ENCODE data around the gene L3MBTL3. TPM values are rescaled to one million over a fixed set of nuclear protein-coding genes. Genes with fewer than 3 reads are reported as not detected.

L3MBTL3 gene
- total RNA-seq, 1 donor from 2014 or later = 22.2 TPM

GRCh38 chr6:130107710-130108109 lies 89.3 kb downstream of the L3MBTL3 start:
- no peak for TF ChIP-seq EZH2 (IDR thresholded peaks at IDR 0.05; ENCODE audit: insufficient read depth, low read length)
- TF ChIP-seq CTCF (IDR thresholded peaks at IDR 0.05; ENCODE audit: insufficient read depth, low read depth, low read length) = no peak
- H3K27ac ChIP-seq (ENCODE audit: low read depth, low read length) = no peak overlapping the region
- Mint-ChIP-seq H3K4me1 (ENCODE audit: low read depth, unreplicated experiment) (no peaks in the 10 kb centered on the region), H3K9me3 (ENCODE audit: unreplicated experiment) (peaks cover 4% of the 10 kb centered on the region), H3K4me3 (ENCODE audit: unreplicated experiment) (no peak overlapping the region), H3K36me3 (ENCODE audit: low read depth, unreplicated experiment) (peaks cover 10% of the 10 kb centered on the region), H3K27me3 (ENCODE audit: low read depth, unreplicated experiment) (no peaks in the 10 kb centered on the region), H3K27ac (ENCODE audit: unreplicated experiment) (no peak overlapping the region)
- FAIRE-seq = no peak
- no peaks in the 10 kb centered on the region for H3K27me3 ChIP-seq (ENCODE audit: insufficient read depth, low read length)
- no peak for DNase-seq (ENCODE audit: low read depth)
- H3K4me2 ChIP-seq (ENCODE audit: low read length) = no peak overlapping the region
- no peak overlapping the region for H2AFZ ChIP-seq (ENCODE audit: low read depth, low read length)
- no peak overlapping the region for H3K9ac ChIP-seq (ENCODE audit: low read length)
- H3K36me3 ChIP-seq (ENCODE audit: insufficient read depth, low read length) = peaks cover 2% of the 10 kb centered on the region
- H3K4me3 ChIP-seq (ENCODE audit: insufficient read depth, low read depth, low read length) = no peak overlapping the region
- H3K79me2 ChIP-seq (ENCODE audit: insufficient read depth, low read length) = peaks cover 2% of the 10 kb centered on the region
- H3K4me1 ChIP-seq (ENCODE audit: insufficient read depth, low read length) = no peaks in the 10 kb centered on the region
- H3K9me3 ChIP-seq (ENCODE audit: insufficient read depth, low read depth, low read length) = no peaks in the 10 kb centered on the region
- H4K20me1 ChIP-seq (ENCODE audit: insufficient read depth, low read length) = peaks cover 10% of the 10 kb centered on the region

- DNase-seq (ENCODE audit: low read depth) (no peak), FAIRE-seq (no peak)
- H3K9me3 Mint-ChIP-seq (ENCODE audit: unreplicated experiment) = peaks cover 4% of the 10 kb centered on the region
- Histone ChIP-seq H3K27ac (ENCODE audit: low read depth, low read length) (no peak overlapping the region), H3K27me3 (ENCODE audit: insufficient read depth, low read length) (no peaks in the 10 kb centered on the region), H3K4me1 (ENCODE audit: insufficient read depth, low read length) (no peaks in the 10 kb centered on the region), H3K4me3 (ENCODE audit: insufficient read depth, low read depth, low read length) (no peak overlapping the region), H3K9ac (ENCODE audit: low read length) (no peak overlapping the region), H3K9me3 (ENCODE audit: insufficient read depth, low read depth, low read length) (no peaks in the 10 kb centered on the region), H2AFZ (ENCODE audit: low read depth, low read length) (no peak overlapping the region), H3K79me2 (ENCODE audit: insufficient read depth, low read length) (peaks cover 2% of the 10 kb centered on the region), H3K4me2 (ENCODE audit: low read length) (no peak overlapping the region), H3K36me3 (ENCODE audit: insufficient read depth, low read length) (peaks cover 2% of the 10 kb centered on the region), H4K20me1 (ENCODE audit: insufficient read depth, low read length) (peaks cover 10% of the 10 kb centered on the region)
- no peak overlapping the region for H3K4me3 Mint-ChIP-seq (ENCODE audit: unreplicated experiment)
- H3K36me3 Mint-ChIP-seq (ENCODE audit: low read depth, unreplicated experiment) = peaks cover 12% of the 10 kb centered on the region
- H3K27ac Mint-ChIP-seq (ENCODE audit: unreplicated experiment) = no peak overlapping the region
- no peak for TF ChIP-seq EZH2 (IDR thresholded peaks at IDR 0.05; ENCODE audit: insufficient read depth, low read length)
- TF ChIP-seq CTCF (IDR thresholded peaks at IDR 0.05; ENCODE audit: insufficient read depth, low read depth, low read length) = no peak
- no peaks in the 10 kb centered on the region for H3K27me3 Mint-ChIP-seq (ENCODE audit: low read depth, unreplicated experiment)
- no peaks in the 10 kb centered on the region for H3K4me1 Mint-ChIP-seq (ENCODE audit: low read depth, unreplicated experiment)
These were observed 92.7 kb downstream of the L3MBTL3 start for GRCh38 chr6:130111031-130111430.

GRCh38 chr6:130113201-130113710 lies 94.9 kb downstream of the L3MBTL3 start:
- H3K27me3 Mint-ChIP-seq (ENCODE audit: low read depth, unreplicated experiment) = no peaks in the 10 kb centered on the region
- FAIRE-seq = no peak
- no peak overlapping the region for H3K27ac ChIP-seq (ENCODE audit: low read depth, low read length)

More at GRCh38 chr6:130113201-130113710, 94.9 kb downstream of the L3MBTL3 start:
- Histone ChIP-seq H3K4me1 (ENCODE audit: insufficient read depth, low read length) (no peaks in the 10 kb centered on the region), H3K27me3 (ENCODE audit: insufficient read depth, low read length) (no peaks in the 10 kb centered on the region), H3K9me3 (ENCODE audit: insufficient read depth, low read depth, low read length) (no peaks in the 10 kb centered on the region), H3K4me3 (ENCODE audit: insufficient read depth, low read depth, low read length) (no peak overlapping the region), H3K4me2 (ENCODE audit: low read length) (no peak overlapping the region), H4K20me1 (ENCODE audit: insufficient read depth, low read length) (peaks cover 10% of the 10 kb centered on the region), H3K79me2 (ENCODE audit: insufficient read depth, low read length) (peaks cover 2% of the 10 kb centered on the region), H3K9ac (ENCODE audit: low read length) (no peak overlapping the region), H2AFZ (ENCODE audit: low read depth, low read length) (no peak overlapping the region), H3K36me3 (ENCODE audit: insufficient read depth, low read length) (peaks cover 2% of the 10 kb centered on the region)
- no peak for DNase-seq (ENCODE audit: low read depth)
- peaks cover 4% of the 10 kb centered on the region for H3K9me3 Mint-ChIP-seq (ENCODE audit: unreplicated experiment)
- no peak overlapping the region for H3K27ac Mint-ChIP-seq (ENCODE audit: unreplicated experiment)
- H3K36me3 Mint-ChIP-seq (ENCODE audit: low read depth, unreplicated experiment) = peaks cover 12% of the 10 kb centered on the region
- no peak overlapping the region for H3K4me3 Mint-ChIP-seq (ENCODE audit: unreplicated experiment)
- no peaks in the 10 kb centered on the region for H3K4me1 Mint-ChIP-seq (ENCODE audit: low read depth, unreplicated experiment)
- TF ChIP-seq CTCF (IDR thresholded peaks at IDR 0.05; ENCODE audit: insufficient read depth, low read depth, low read length) = no peak
- TF ChIP-seq EZH2 (IDR thresholded peaks at IDR 0.05; ENCODE audit: insufficient read depth, low read length) = no peak

Data from astrocyte (in vitro differentiated cells and primary cell).